Muscle of back (tissue), 11 donors: ENCODE data around the gene TMED6. TPM values are rescaled to one million over a fixed set of nuclear protein-coding genes. Genes with fewer than 3 reads are reported as not detected.

ENCODE experiments used
- DNase-seq, 3 donors: peaks; one replicate each; pipeline versions ENCODE4 v3.0.0 to v3.0.0-alpha.2; 2013
- polyA plus RNA-seq, 10 donors: library from polyadenylated mRNA; unstranded; fragments of 120-200 nt; gene quantifications; one replicate each; pipeline ENCODE4 v1.2.1, GENCODE V29; 2013; ENCODE audit not compliant: insufficient read length in 10 of 10

Gene TMED6
- polyA plus RNA-seq, 10 donors, result 0.80 to 2.0 (median 1.4) TPM

DNA sequence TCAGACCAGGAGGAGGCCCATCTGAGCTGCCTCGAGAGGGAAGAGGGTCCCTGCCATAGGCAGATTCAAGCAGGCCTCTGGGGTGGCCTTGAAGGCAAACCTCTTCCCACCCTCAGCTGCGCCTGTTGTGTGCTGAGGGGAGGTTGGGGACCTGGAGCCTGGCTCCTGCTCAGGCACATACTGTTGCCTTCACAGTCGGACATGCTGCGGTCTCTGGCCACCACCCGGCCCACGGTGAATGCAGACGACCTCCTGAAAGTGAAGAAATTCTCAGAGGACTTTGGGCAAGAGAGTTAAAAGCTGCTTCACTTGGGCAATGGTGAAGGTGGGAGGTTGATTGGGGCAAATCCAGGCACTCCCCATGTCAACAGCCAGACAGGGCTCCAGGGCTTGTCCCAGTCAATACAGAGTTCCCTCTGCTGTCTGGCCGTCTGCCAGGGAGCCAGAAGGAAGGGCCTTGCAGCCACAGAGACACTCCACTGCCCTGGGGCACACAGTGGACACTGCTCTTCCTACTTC lies 27.5 kb downstream of the TMED6 start:
- DNase-seq, result peak in 1 of 3 donors; percentile 35

- no peak for DNase-seq
These were observed 28.2 kb downstream of the TMED6 start for GRCh38 chr16:69323415-69323814.

- DNase-seq, result no peak
These were observed 29.2 kb downstream of the TMED6 start for GRCh38 chr16:69322343-69322742.

DNA sequence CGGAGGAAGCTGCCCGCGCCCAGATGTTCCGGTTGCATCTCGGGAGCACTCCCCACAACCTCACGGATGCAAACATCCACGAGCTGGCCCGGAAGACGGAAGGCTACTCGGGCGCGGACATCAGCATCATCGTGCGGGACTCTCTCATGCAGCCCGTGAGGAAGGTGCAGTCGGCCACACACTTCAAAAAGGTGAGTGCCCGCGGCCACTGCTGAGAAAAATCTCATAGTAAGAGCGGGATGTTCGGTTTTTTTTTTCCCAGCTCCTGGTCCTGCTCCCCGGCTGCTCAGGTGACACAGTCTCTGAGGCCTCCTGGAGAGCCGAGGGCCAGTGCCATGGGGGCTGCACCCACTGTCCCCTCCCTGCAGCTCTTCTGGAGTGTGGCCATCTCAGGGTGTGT lies 30.5 kb downstream of the TMED6 start:
- no peak for DNase-seq

DNA sequence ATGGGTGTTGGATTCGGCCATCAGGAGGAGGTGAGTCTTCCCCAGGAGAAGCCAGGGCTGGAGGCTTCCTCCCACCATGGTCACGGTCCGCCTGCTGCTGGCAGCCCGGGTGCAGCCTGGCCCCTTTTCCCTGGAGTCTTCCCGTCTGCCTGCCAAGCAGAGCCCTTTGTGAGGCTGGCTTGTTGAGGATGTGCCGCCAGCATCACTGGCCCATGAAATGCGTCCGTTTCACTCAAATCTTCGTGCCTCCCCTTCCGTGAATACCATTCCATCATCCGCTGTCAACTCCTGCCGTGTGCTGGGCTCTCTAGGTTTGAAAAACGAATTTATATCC lies 30.9 kb downstream of the TMED6 start:
- DNase-seq, result no peak

- DNase-seq, result no peak
These were observed 31.5 kb downstream of the TMED6 start for GRCh38 chr16:69319826-69320739.

DNA sequence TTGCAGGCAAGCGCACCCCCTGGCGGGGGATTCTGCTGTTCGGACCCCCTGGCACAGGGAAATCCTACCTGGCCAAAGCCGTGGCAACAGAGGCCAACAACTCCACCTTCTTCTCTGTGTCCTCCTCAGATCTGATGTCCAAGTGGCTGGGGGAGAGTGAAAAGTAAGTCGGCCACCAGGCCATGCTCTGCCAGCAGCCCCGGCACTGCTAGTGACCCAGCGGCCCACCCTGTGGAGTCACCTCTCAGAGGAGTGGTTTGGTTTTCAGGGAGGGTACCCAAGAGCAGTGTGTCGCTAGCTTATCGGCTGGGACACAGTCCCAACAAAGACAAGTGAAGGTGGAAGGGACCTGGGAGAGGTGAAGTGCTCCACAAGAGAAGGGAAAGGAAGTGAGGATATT lies 32.2 kb downstream of the TMED6 start:
- DNase-seq, result no peak

GRCh38 chr16:69318911-69319289 lies 32.7 kb downstream of the TMED6 start:
- DNase-seq, result no peak

GRCh38 chr16:69318177-69318910 lies 33.2 kb downstream of the TMED6 start:
- no peak for DNase-seq

DNA sequence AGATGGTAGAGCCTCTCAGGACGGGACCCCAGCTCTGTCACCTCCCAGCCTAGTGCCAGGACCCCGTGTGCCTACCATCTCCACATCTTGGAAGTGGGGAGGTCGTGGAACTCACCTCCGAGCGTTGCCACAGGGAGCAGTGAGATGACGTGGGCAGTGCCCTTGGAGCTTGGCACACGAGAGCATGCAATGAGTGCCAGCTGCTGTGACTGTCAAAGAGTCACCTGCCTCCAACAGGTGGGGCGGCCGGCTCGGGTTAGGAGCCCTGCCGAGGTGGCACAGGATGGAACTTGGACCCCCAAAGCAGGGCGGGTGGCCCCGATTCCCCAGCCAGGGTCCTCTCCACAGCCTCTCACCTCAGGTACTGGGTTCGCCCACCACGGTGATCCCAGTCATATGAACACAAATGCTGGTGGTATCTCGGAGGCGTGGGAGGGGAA lies 35.0 kb downstream of the TMED6 start:
- DNase-seq, result no peak

- no peak for DNase-seq
These were observed 35.9 kb downstream of the TMED6 start for GRCh38 chr16:69315486-69316311.

- DNase-seq, result no peak
These were observed 37.1 kb downstream of the TMED6 start for GRCh38 chr16:69314534-69314933.

GRCh38 chr16:69313469-69313868 lies 38.1 kb downstream of the TMED6 start:
- DNase-seq, result no peak

GRCh38 chr16:69311533-69312387 lies 39.8 kb downstream of the TMED6 start:
- no peak for DNase-seq

- peak; percentile 95 to 98 (median 96) for DNase-seq
These were observed 40.7 kb downstream of the TMED6 start, which contains the start of gene VPS4A for GRCh38 chr16:69310653-69311532. Gene VPS4A (plus strand): TSS chr16:69311350. CDS start chr16:69311512, 162 bp downstream.

- peak in 1 of 3 donors; percentile 44 for DNase-seq
These were observed 42.3 kb downstream of the TMED6 start for GRCh38 chr16:69309316-69309715.

- no peak for DNase-seq
These were observed 43.7 kb downstream of the TMED6 start for GRCh38 chr16:69307856-69308255.

DNA sequence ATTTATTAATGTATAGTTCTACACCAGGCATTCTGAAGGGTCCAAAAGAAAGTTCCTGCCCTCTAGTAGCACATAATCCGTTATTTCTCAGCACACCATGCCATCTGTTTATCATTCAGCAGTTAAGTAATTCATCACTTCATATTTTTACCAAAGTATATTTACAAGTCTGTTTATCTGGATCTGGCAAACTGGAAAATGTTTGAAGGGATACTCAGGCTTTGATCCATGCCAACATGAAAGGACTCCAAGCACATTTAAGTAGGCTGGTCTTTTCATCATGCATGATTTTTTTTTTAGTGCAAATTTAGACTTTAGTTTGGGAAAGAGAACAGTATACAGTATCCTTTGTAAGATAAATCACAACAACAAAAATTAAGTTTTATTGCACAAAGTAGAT lies 44.5 kb downstream of the TMED6 start:
- no peak for DNase-seq

DNA sequence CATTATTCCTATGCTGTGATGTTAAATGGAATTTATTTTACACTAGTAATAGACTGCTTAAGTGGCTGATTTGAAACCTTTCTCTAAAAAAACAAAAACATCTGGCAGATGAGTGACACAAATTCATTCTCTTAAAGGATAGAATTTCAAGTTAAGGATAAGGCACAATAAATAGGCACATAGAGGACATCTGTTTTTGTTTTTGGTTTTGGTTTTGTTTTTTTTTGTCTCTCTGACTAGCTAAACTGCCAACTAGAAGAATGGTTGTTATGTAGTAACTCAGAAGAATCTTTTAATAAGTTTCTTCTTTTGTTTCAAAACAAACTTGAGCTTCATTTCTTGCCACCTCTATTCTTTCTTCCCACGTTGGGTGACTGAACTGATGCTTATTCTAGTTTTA lies 45.6 kb downstream of the TMED6 start:
- DNase-seq, result no peak

- no peak for DNase-seq
These were observed 49.3 kb downstream of the TMED6 start for GRCh38 chr16:69302301-69302700.
